Endothelial cell of umbilical vein (primary cell): ENCODE data around the gene ADCY5. TPM values are rescaled to one million over a fixed set of nuclear protein-coding genes. Genes with fewer than 3 reads are reported as not detected.

Experiments
- BruUV-seq: library from RNA; stranded (reverse); fragments of 400-500 nt; replicated peaks from 2 replicates; lab custom pipeline; 2021; lab: Mats Ljungman, UMichigan
- CTCF ChIA-PET: fragments of 300-600, 350-600 bp; sonication (Branson Sonifier 250); formaldehyde crosslinking; loops from one replicate; lab custom pipeline; 2021; ENCODE audit warnings: antibody characterized with exemption, inconsistent platforms; lab: Charles Lee
- POLR2A ChIA-PET: fragments of 300-600, 350-600 bp; sonication (Branson Sonifier 250); formaldehyde crosslinking; loops from one replicate; lab custom pipeline; 2021; ENCODE audit warnings: antibody characterized with exemption, inconsistent platforms; lab: Charles Lee
- DNase-seq: peaks from one replicate; pipeline ENCODE4 v3.0.0-alpha.2; 2011; ENCODE audit warnings: low read depth, low spot score
- FAIRE-seq: peaks from 2 replicates; lab custom pipeline; 2011; peaks lifted over from hg19 to GRCh38; lab: Jason Lieb, UNC
- H2AFZ ChIP-seq: 2 replicates; pipeline ENCODE4 v1.6.0; 2012; ENCODE audit warnings: low read depth, low read length, control low read depth, inconsistent platforms
- H3K27ac ChIP-seq: 2 replicates; pipeline ENCODE4 v1.5.1; 2011; ENCODE audit warnings: low read depth, mild to moderate bottlenecking, control low read depth, low read length, moderate library complexity; ENCODE audit not compliant: insufficient read depth
- H3K27me3 ChIP-seq, 2 experiments: 2 replicates each; pipeline versions ENCODE4 v1.6.0 to v1.6.1; 2011; ENCODE audit warnings: low read length in 2 of 2, mixed read lengths in 1 of 2; ENCODE audit not compliant: control insufficient read depth in 2 of 2, insufficient read depth in 2 of 2
- H3K36me3 ChIP-seq, 2 experiments: 2 replicates in 1 of 2; 3 replicates in 1 of 2; pipeline ENCODE4 v1.5.1; 2011; ENCODE audit warnings: low read length in 2 of 2, mild to moderate bottlenecking in 1 of 2, moderate library complexity in 1 of 2; ENCODE audit not compliant: control insufficient read depth in 2 of 2, insufficient read depth in 2 of 2; ENCODE audit errors: extremely low read depth in 1 of 2
- H3K4me1 ChIP-seq: 3 replicates; pipeline ENCODE4 v1.5.1; 2011; ENCODE audit warnings: mild to moderate bottlenecking, low read length; ENCODE audit not compliant: control insufficient read depth, insufficient read depth; ENCODE audit errors: extremely low read depth
- H3K4me2 ChIP-seq: 2 replicates; pipeline ENCODE4 v1.6.1; 2011; ENCODE audit warnings: low read length, control low read depth, mixed read lengths; ENCODE audit not compliant: insufficient read depth
- H3K4me3 ChIP-seq, 3 experiments: fragments of 200-600 bp in 1 of 3; sonication (generic), shearing (Covaris generic) in 1 of 3; replicated peaks in 1 of 3; 2 replicates each; pipeline ENCODE4 v1.5.1; 2011 to 2016; ENCODE audit warnings: control low read depth in 3 of 3, low read length in 3 of 3, mild to moderate bottlenecking in 2 of 3, inconsistent platforms in 1 of 3, low read depth in 1 of 3, moderate library complexity in 1 of 3; ENCODE audit not compliant: insufficient read depth in 1 of 3
- H3K79me2 ChIP-seq: 2 replicates; pipeline ENCODE4 v1.6.0; 2012; ENCODE audit warnings: low read length, inconsistent platforms; ENCODE audit not compliant: control insufficient read depth, insufficient read depth
- H3K9ac ChIP-seq: replicated peaks from 2 replicates; pipeline ENCODE3; 2011; ENCODE audit warnings: low read length, control low read depth; ENCODE audit not compliant: insufficient read depth; ENCODE audit errors: extremely low read depth
- H3K9me1 ChIP-seq: replicated peaks from 3 replicates; pipeline ENCODE4 v1.6.0; 2011; ENCODE audit warnings: mild to moderate bottlenecking, low read length; ENCODE audit not compliant: control insufficient read depth, insufficient read depth; ENCODE audit errors: extremely low read depth
- H3K9me3 ChIP-seq: replicated peaks from 2 replicates; pipeline ENCODE4 v1.5.1; 2012; ENCODE audit warnings: low read length, inconsistent platforms; ENCODE audit not compliant: control insufficient read depth, insufficient read depth
- H4K20me1 ChIP-seq: replicated peaks from 2 replicates; pipeline ENCODE3; 2011; ENCODE audit warnings: mild to moderate bottlenecking, low read length; ENCODE audit not compliant: control insufficient read depth, insufficient read depth; ENCODE audit errors: extremely low read depth
- EZH2 ChIP-seq: IDR thresholded peaks from 2 replicates; pipeline ENCODE4 v1.6.1; 2012; ENCODE audit warnings: borderline replicate concordance, low read depth, mild to moderate bottlenecking, moderate library complexity, low read length, inconsistent platforms; ENCODE audit not compliant: severe bottlenecking
- FOS ChIP-seq: IDR thresholded peaks from 2 replicates; pipeline ENCODE4 v1.6.1; 2011; ENCODE audit warnings: mild to moderate bottlenecking, low read length, moderate library complexity, borderline replicate concordance; ENCODE audit not compliant: insufficient read depth
- GATA2 ChIP-seq: IDR thresholded peaks from 2 replicates; pipeline ENCODE4 v1.7.0; 2011; ENCODE audit warnings: low read depth, mild to moderate bottlenecking, moderate library complexity, mixed read lengths, low read length; ENCODE audit not compliant: insufficient read length, insufficient read depth
- JUN ChIP-seq: IDR thresholded peaks from 2 replicates; pipeline ENCODE4 v1.6.1; 2011; ENCODE audit warnings: borderline replicate concordance, low read depth; ENCODE audit not compliant: insufficient read length, insufficient read depth
- MYC ChIP-seq: IDR thresholded peaks from one replicate; pipeline ENCODE4 v1.6.1; 2011; ENCODE audit warnings: mild to moderate bottlenecking, low read depth, low read length
- POLR2A ChIP-seq: IDR thresholded peaks from 2 replicates; pipeline ENCODE4 v1.6.1; 2012; ENCODE audit warnings: low read depth, mild to moderate bottlenecking, control low read depth, low read length
- POLR2AphosphoS5 ChIP-seq: IDR thresholded peaks from 2 replicates; pipeline ENCODE4 v1.6.1; 2012; ENCODE audit warnings: low read depth, mild to moderate bottlenecking, control low read depth, low read length, moderate library complexity; ENCODE audit not compliant: insufficient read depth
- dilution Hi-C: fragments of 300-500 bp; cut with MboI; formaldehyde crosslinking; loops from one replicate; pipeline ENCODE4 v1.15.0; 2019; ENCODE audit warnings: low sequenced_read_pairs; ENCODE audit not compliant: extremely low pct_ligation_motif_present
- intact Hi-C: fragments of 100-400 bp; cut with micrococcal nuclease; formaldehyde crosslinking; loops from one replicate; pipeline ENCODE4 v1.10.0; 2022
- polyA plus RNA-seq, 4 experiments: library from polyadenylated mRNA; depleted of rRNA in 3 of 4; stranded (reverse) in 3 of 4; unstranded in 1 of 4; fragments of >200 nt; gene quantifications; 2 replicates each; pipeline versions ENCODE4 v1.2.1 to v1.2.3, GENCODE V29; 2011 to 2012; ENCODE audit warnings: missing spikeins in 1 of 4
- total RNA-seq: library from RNA; stranded (reverse); gene quantifications from 2 replicates; pipeline ENCODE4 v1.2.3, GENCODE V29; 2021
- TF ChIP-seq, protein P1 (sequence below), 2 donors: IDR thresholded peaks; 1 replicate in 1 of 2; 2 replicates in 1 of 2; pipeline ENCODE4 v1.5.1; 2011; ENCODE audit warnings: low read length in 2 of 2, mild to moderate bottlenecking in 2 of 2, moderate library complexity in 2 of 2, control low read depth in 1 of 2, inconsistent platforms in 1 of 2, low read depth in 1 of 2; ENCODE audit not compliant: insufficient read depth in 1 of 2; ENCODE audit errors: extremely low read depth in 1 of 2
- TF ChIP-seq, protein P2 (sequence below): IDR thresholded peaks from 2 replicates; pipeline ENCODE4 v1.6.1; 2011; ENCODE audit not compliant: insufficient read depth, insufficient read length

The ADCY5 gene
- total and polyA plus RNA-seq, 2 donors (not counting 3 experiments of a cell fraction or from before 2014, with no cell fraction given), result 0.01 TPM; not detected in 1

DNA sequence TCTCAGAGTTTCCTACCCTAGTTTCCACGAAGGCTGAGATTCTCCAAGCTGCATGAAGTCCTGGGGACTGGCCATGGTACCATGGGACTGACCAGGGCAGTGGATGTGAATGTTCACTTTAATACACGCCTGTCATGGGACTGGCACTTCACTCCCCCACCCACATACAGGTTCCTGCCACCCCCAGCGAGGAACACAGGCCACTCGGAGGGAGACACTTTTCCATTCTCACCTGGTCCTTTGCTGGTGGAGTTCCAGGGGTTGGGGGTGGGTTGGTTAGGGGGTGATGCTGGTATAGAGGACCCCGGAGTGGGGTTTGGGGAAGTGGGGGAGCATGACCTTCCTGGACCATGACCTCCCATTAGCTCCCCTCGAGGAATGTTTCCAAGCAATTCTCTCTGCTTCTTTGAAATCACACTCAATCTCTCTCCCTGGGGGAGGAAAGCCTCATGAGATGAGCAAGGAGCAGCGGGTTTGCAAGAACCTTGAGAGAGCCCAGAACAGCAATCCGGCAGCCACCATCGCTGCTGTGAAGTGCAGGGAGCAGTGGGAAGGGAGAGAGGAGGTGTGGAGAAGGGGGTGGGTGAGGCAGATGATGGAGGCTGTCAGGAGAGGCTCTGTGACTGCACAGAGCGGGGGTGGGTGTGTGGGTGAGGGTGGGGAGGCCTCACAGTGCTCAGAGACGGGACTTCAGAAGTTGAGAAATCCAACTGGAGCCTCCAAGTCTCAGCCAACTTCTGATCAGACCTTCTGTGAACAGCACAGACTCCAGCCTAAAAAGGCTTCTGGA, 69.7 kb downstream of the ADCY5 start:
- no TSS peak for BruUV-seq
- no peak overlapping the region for H3K4me2 ChIP-seq
- TF ChIP-seq POLR2AphosphoS5, result no peak
- no peak for TF ChIP-seq FOS
- TF ChIP-seq JUN, result no peak
- no peak for TF ChIP-seq GATA2
- TF ChIP-seq EZH2, result no peak
- TF ChIP-seq, protein P1, sequence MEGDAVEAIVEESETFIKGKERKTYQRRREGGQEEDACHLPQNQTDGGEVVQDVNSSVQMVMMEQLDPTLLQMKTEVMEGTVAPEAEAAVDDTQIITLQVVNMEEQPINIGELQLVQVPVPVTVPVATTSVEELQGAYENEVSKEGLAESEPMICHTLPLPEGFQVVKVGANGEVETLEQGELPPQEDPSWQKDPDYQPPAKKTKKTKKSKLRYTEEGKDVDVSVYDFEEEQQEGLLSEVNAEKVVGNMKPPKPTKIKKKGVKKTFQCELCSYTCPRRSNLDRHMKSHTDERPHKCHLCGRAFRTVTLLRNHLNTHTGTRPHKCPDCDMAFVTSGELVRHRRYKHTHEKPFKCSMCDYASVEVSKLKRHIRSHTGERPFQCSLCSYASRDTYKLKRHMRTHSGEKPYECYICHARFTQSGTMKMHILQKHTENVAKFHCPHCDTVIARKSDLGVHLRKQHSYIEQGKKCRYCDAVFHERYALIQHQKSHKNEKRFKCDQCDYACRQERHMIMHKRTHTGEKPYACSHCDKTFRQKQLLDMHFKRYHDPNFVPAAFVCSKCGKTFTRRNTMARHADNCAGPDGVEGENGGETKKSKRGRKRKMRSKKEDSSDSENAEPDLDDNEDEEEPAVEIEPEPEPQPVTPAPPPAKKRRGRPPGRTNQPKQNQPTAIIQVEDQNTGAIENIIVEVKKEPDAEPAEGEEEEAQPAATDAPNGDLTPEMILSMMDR (IDR thresholded peaks at IDR 0.05; ENCODE audit: extremely low read depth in 1 of 2, insufficient read depth in 1 of 2, low read depth in 1 of 2, low read length in 2 of 2), result no peak
- no peak for TF ChIP-seq MYC
- TF ChIP-seq POLR2A, result no peak
- TF ChIP-seq, protein P2, sequence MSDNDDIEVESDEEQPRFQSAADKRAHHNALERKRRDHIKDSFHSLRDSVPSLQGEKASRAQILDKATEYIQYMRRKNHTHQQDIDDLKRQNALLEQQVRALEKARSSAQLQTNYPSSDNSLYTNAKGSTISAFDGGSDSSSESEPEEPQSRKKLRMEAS, result no peak

More for the DNA sequence above, 69.7 kb downstream of the ADCY5 start:
- POLR2A ChIA-PET, result no interaction called here
- Histone ChIP-seq H3K9me1 (no peaks in the 10 kb centered on the region), H3K27ac (no peak overlapping the region), H2AFZ (no peak overlapping the region), H3K4me1 (no peaks in the 10 kb centered on the region), H3K4me3 (no peak overlapping the region), H4K20me1 (no peaks in the 10 kb centered on the region), H3K27me3 (peaks cover 0 to 2% of the 10 kb centered on the region in 2 experiments), H3K9me3 (no peaks in the 10 kb centered on the region), H3K79me2 (no peaks in the 10 kb centered on the region), H3K36me3 (no peaks in the 10 kb centered on the region), H3K9ac (no peak overlapping the region)
- intact Hi-C loops (no loop called here), dilution Hi-C loops (no loop called here)
- DNase-seq (no peak), FAIRE-seq (no peak)
- CTCF ChIA-PET, result no interaction called here
